Middle frontal gyrus (tissue), 1 donor: ENCODE measurements around the gene FBXW12.
"Not testable (repeated sequence)": the region's sequence is repeated elsewhere in the genome, so short reads cannot be mapped to it uniquely, and the experiment has no call there.

ENCODE experiments used
- DNase-seq: peaks from one replicate; pipeline ENCODE4 v3.0.0-alpha.2; 2015; ENCODE audit warnings: low spot score; ENCODE audit errors: extremely low spot score

FBXW12 gene

GRCh38 chr3:48372862-48373435 is 930 bp downstream of the FBXW12 start:
- no peak for DNase-seq

GRCh38 chr3:48387634-48388033 is 15.6 kb downstream of the FBXW12 start:
- no peak for DNase-seq

GRCh38 chr3:48388966-48389365 is 16.9 kb downstream of the FBXW12 start:
- no peak for DNase-seq

GRCh38 chr3:48394391-48394790 is 22.4 kb downstream of the FBXW12 start:
- no peak for DNase-seq

- no peak for DNase-seq
These were observed 23.7 kb downstream of the FBXW12 start for GRCh38 chr3:48395714-48396113.

GRCh38 chr3:48397767-48398681 is 26.0 kb downstream of the FBXW12 start:
- no peak for DNase-seq

- no peak for DNase-seq
These were observed 26.8 kb downstream of the FBXW12 start for GRCh38 chr3:48398701-48399386.

GRCh38 chr3:48399387-48400172 is 27.6 kb downstream of the FBXW12 start:
- DNase-seq, result no peak

- peak; percentile 56 for DNase-seq
These were observed 28.9 kb downstream of the FBXW12 start for GRCh38 chr3:48400824-48401433.

GRCh38 chr3:48401434-48401901 is 29.4 kb downstream of the FBXW12 start:
- DNase-seq, result not testable (repeated sequence)

GRCh38 chr3:48402281-48402732 is 30.3 kb downstream of the FBXW12 start:
- DNase-seq, result no peak

- no peak for DNase-seq
These were observed 30.9 kb downstream of the FBXW12 start for GRCh38 chr3:48402907-48403306.

GRCh38 chr3:48403533-48404439 is 31.8 kb downstream of the FBXW12 start:
- no peak for DNase-seq

- no peak for DNase-seq
These were observed 32.7 kb downstream of the FBXW12 start for GRCh38 chr3:48404440-48405342.

- DNase-seq, result no peak
These were observed 33.4 kb downstream of the FBXW12 start for GRCh38 chr3:48405343-48405881.

GRCh38 chr3:48405971-48406370 is 34.0 kb downstream of the FBXW12 start:
- no peak for DNase-seq

GRCh38 chr3:48406443-48407431 is 34.7 kb downstream of the FBXW12 start:
- DNase-seq, result no peak
